Pancreas (tissue), 10 donors: ENCODE results near the gene ITGA7. TPM values are rescaled to one million over a fixed set of nuclear protein-coding genes. Genes with fewer than 3 reads are reported as not detected.
A peak's percentile ranks its signal among the peaks of the same experiment; 100 is the strongest.

Experiments used
- ATAC-seq, 4 donors: fragments of 200-7000 bp; cut with Tn5 transposase; one replicate each; pipeline versions ENCODE4 v1.8.0 to v1.9.1; 2020; ENCODE audit warnings: mild to moderate bottlenecking in 4 of 4, moderate library complexity in 4 of 4
- DNase-seq, 6 donors: peaks; one replicate each; pipeline ENCODE4 v3.0.0-alpha.2; 2020
- FAIRE-seq: peaks from 2 replicates; lab custom pipeline; 2012; peaks lifted over from hg19 to GRCh38; lab: Jason Lieb, UNC
- H3K27ac ChIP-seq, 4 donors: fragments of 200-600 bp; sonication (generic); 1 replicate in 3 of 4; 2 replicates in 1 of 4; pipeline versions ENCODE4 v1.5.0 to v1.8.0; 2020
- H3K27me3 ChIP-seq, 4 donors: fragments of 200-600 bp; one replicate each; pipeline ENCODE4 v1.8.0; 2021
- H3K36me3 ChIP-seq, 3 donors: fragments of 200-600 bp; sonication (generic) in 1 of 3; one replicate each; pipeline versions ENCODE4 v1.5.0 to v1.8.0; 2020 to 2021
- H3K4me1 ChIP-seq, 3 donors: fragments of 200-600 bp; one replicate each; pipeline ENCODE4 v1.8.0; 2021
- H3K4me3 ChIP-seq, 4 donors: fragments of 200-600 bp; sonication (generic) in 2 of 4; one replicate each; pipeline versions ENCODE4 v1.5.0 to v1.8.0; 2020 to 2021
- H3K9me3 ChIP-seq, 4 donors: fragments of 200-600 bp; one replicate each; pipeline ENCODE4 v1.8.0; 2021
- CTCF ChIP-seq, 4 donors: fragments of 200-600 bp; sonication (generic) in 3 of 4; IDR thresholded peaks; one replicate each; pipeline versions ENCODE4 v1.5.0 to v1.8.0; 2021; ENCODE audit warnings: antibody characterized with exemption in 4 of 4
- WGBS, 2 donors: extraction: QIAGEN DNeasy Blood & Tissue Kit; methylation state at CpG; one replicate each; pipeline ENCODE4 v1.1.7; 2013; 5-methylcytosine and 5-hydroxymethylcytosine counted together
- intact Hi-C, 3 donors: fragments of 100-400 bp; cut with DNase I; formaldehyde crosslinking; loops; one replicate each; pipeline versions ENCODE4 v1.11.1 to v1.14.2; 2022
- polyA plus RNA-seq, 2 donors: library from polyadenylated mRNA; stranded (reverse); fragments of 200-250 nt; gene quantifications; one replicate each; pipeline ENCODE4 v1.2.3, GENCODE V29; 2013
- total RNA-seq, 6 donors: library from RNA; stranded (reverse); fragmentation: NEBNext Ultra II Directional in 4 of 6; extraction: Animal tissue kit (Norgen Biotek cat#: 25700) in 4 of 6; gene quantifications; one replicate each; pipeline versions ENCODE4 v1.2.1 to v1.2.4, GENCODE V29; 2021 to 2023
- donor health status: healthy with polysubstance abuse.
- donor health status: DM: no; HTN: no; CAD: no; lungs with moderate emphysema.
- donor health status: DM: no; HTN: no; CAD: no.
- donor health status: control.
- donor health status: control.
- donor health status: Bipolar disorder and iron deficiency.
- donor health status: DM: yes; HTN: yes; CAD: no.
- donor health status: DM: no; HTN: no; CAD: no.
- donor health status: DM: no; HTN: no; CAD: no.
- donor health status: DM: yes; HTN: yes; CAD: no.

The ITGA7 gene
- total and polyA plus RNA-seq, 8 donors = 3.4 to 34.5 (median 9.1) TPM

- Histone ChIP-seq H3K27me3 (no peaks in the 10 kb centered on the region), H3K27ac (peak overlapping the region; percentile 26 to 78 (median 52))
- WGBS, 2 donors = 4 to 5% methylated on average over 14 of the region's 14 CpGs
Observed at GRCh38 chr12:55738123-55739024, 30.7 kb upstream of the ITGA7 start.

GRCh38 chr12:55737581-55738122 lies 29.9 kb upstream of the ITGA7 start:
- ATAC-seq (peak in 2 of 4 donors; percentile 1 to 4), FAIRE-seq (no peak), DNase-seq (peak in 1 of 6 donors; percentile 20)
- Histone ChIP-seq H3K4me3 (peak overlapping the region in 1 of 4 donors; percentile 45), H3K27me3 (no peaks in the 10 kb centered on the region), H3K36me3 (no peaks in the 10 kb centered on the region), H3K27ac (peak overlapping the region; percentile 26 to 78 (median 52)), H3K9me3 (no peaks in the 10 kb centered on the region), H3K4me1 (peaks cover 0 to 4% (median 0%) of the 10 kb centered on the region in 3 donors)
- WGBS, 2 donors = 11 to 12% methylated on average over 4 of the region's 4 CpGs
- no peak for TF ChIP-seq CTCF (IDR thresholded peaks at IDR 0.05)
- intact Hi-C loops = loop anchor here in 2 of 3 donors (5.0 to 10.0 kb wide), 2 partner anchors 205 to 297 kb away; no protein-coding TSS in a partner anchor

More at GRCh38 chr12:55738123-55739024, 30.7 kb upstream of the ITGA7 start:
- H3K4me3 ChIP-seq = peak overlapping the region; percentile 10 to 45 (median 28)
- peak; percentile 61 to 79 (median 76) for TF ChIP-seq CTCF (IDR thresholded peaks at IDR 0.05)
- DNase-seq = peak; percentile 63 to 82 (median 80)
- H3K4me1 ChIP-seq = peaks cover 0 to 4% (median 0%) of the 10 kb centered on the region in 3 donors
- H3K9me3 ChIP-seq = no peaks in the 10 kb centered on the region
- FAIRE-seq = peak; percentile 64
- intact Hi-C loops = loop anchor here in 2 of 3 donors (5.0 to 10.0 kb wide), 2 partner anchors 204 to 296 kb away; no protein-coding TSS in a partner anchor
- H3K36me3 ChIP-seq = no peaks in the 10 kb centered on the region
- peak; percentile 64 to 85 (median 78) for ATAC-seq

- Histone ChIP-seq H3K4me3 (no peak overlapping the region), H3K27me3 (no peaks in the 10 kb centered on the region), H3K9me3 (no peaks in the 10 kb centered on the region), H3K27ac (no peak overlapping the region), H3K36me3 (no peaks in the 10 kb centered on the region), H3K4me1 (peaks cover 0 to 4% (median 0%) of the 10 kb centered on the region in 3 donors)
- intact Hi-C loops = loop anchor here in 2 of 3 donors (5.0 to 10.0 kb wide), 2 partner anchors 205 to 298 kb away; no protein-coding TSS in a partner anchor
- DNase-seq (peak; percentile 81 to 89 (median 84)), FAIRE-seq (no peak), ATAC-seq (peak; percentile 82 to 86 (median 84))
- WGBS, 2 donors = 17 to 18% methylated on average over 6 of the region's 6 CpGs
- peak; percentile 67 to 76 (median 74) for TF ChIP-seq CTCF (IDR thresholded peaks at IDR 0.05)
Observed at GRCh38 chr12:55736780-55737580, 29.3 kb upstream of the ITGA7 start.

GRCh38 chr12:55736076-55736475 lies 28.4 kb upstream of the ITGA7 start:
- no peaks in the 10 kb centered on the region for H3K27me3 ChIP-seq
- WGBS, 2 donors = 39 to 41% methylated on average over 3 of the region's 3 CpGs
- TF ChIP-seq CTCF (IDR thresholded peaks at IDR 0.05) = no peak
- intact Hi-C loops = loop anchor here in 2 of 3 donors (5.0 to 10.0 kb wide), 2 partner anchors 206 to 299 kb away; no protein-coding TSS in a partner anchor
- peak in 2 of 6 donors; percentile 15 to 29 for DNase-seq
- FAIRE-seq = no peak
- ATAC-seq = no peak
- no peaks in the 10 kb centered on the region for H3K9me3 ChIP-seq
- no peak overlapping the region for H3K4me3 ChIP-seq
- no peak overlapping the region for H3K27ac ChIP-seq
- peaks cover 0 to 4% (median 0%) of the 10 kb centered on the region in 3 donors for H3K4me1 ChIP-seq
- H3K36me3 ChIP-seq = no peaks in the 10 kb centered on the region
